Small intestine (tissue), 7 donors: ENCODE measurements around the gene CHST11. TPM values are rescaled to one million over a fixed set of nuclear protein-coding genes. Genes with fewer than 3 reads are reported as not detected.
"Not testable (repeated sequence)": the region's sequence is repeated elsewhere in the genome, so short reads cannot be mapped to it uniquely, and the experiment has no call there.

Source experiments
- DNase-seq, 2 donors: peaks; one replicate each; pipeline versions ENCODE4 v3.0.0 to v3.0.0-alpha.2; 2013
- FAIRE-seq: peaks from 2 replicates; lab custom pipeline; 2012; peaks lifted over from hg19 to GRCh38; lab: Jason Lieb, UNC
- H3K27ac ChIP-seq, 3 donors: one replicate each; pipeline ENCODE4 v1.5.1; 2013; ENCODE audit warnings: low read length in 2 of 3, mild to moderate bottlenecking in 2 of 3, control low read depth in 1 of 3, inconsistent platforms in 1 of 3, low read depth in 1 of 3, moderate library complexity in 1 of 3
- H3K27me3 ChIP-seq, 3 donors: one replicate each; pipeline ENCODE4 v1.6.1; 2013; ENCODE audit warnings: low read length in 3 of 3, inconsistent platforms in 1 of 3; ENCODE audit not compliant: control insufficient read depth in 3 of 3, insufficient read depth in 3 of 3
- H3K36me3 ChIP-seq, 3 donors: one replicate each; pipeline ENCODE4 v1.6.1; 2013; ENCODE audit warnings: low read length in 3 of 3, inconsistent platforms in 1 of 3, low read depth in 1 of 3, mild to moderate bottlenecking in 1 of 3, moderate library complexity in 1 of 3; ENCODE audit not compliant: control insufficient read depth in 3 of 3, insufficient read depth in 2 of 3
- H3K4me1 ChIP-seq, 3 donors: one replicate each; pipeline ENCODE4 v1.6.1; 2013; ENCODE audit warnings: low read length in 2 of 3, inconsistent platforms in 1 of 3, low read depth in 1 of 3, mild to moderate bottlenecking in 1 of 3, moderate library complexity in 1 of 3; ENCODE audit not compliant: control insufficient read depth in 3 of 3, insufficient read depth in 2 of 3
- H3K4me3 ChIP-seq, 3 donors: one replicate each; pipeline ENCODE4 v1.5.1; 2013; ENCODE audit warnings: low read length in 3 of 3, control low read depth in 1 of 3, inconsistent platforms in 1 of 3, low read depth in 1 of 3, mild to moderate bottlenecking in 1 of 3, moderate library complexity in 1 of 3
- H3K9me3 ChIP-seq, 2 donors: one replicate each; pipeline ENCODE4 v1.6.1; 2013; ENCODE audit warnings: low read depth in 1 of 2, low read length in 1 of 2; ENCODE audit not compliant: control insufficient read depth in 2 of 2, insufficient read depth in 1 of 2
- WGBS, 3 donors: extraction: QIAGEN DNeasy Blood & Tissue Kit; methylation state at CpG; one replicate each; pipeline ENCODE4 v1.1.7; 2013; 5-methylcytosine and 5-hydroxymethylcytosine counted together
- polyA plus RNA-seq, 4 donors: library from polyadenylated mRNA; stranded (reverse) in 3 of 4; unstranded in 1 of 4; fragments of 200-250 nt in 3 of 4; fragments of 120-200 nt in 1 of 4; gene quantifications; one replicate each; pipeline versions ENCODE4 v1.2.1 to v1.2.3, GENCODE V29; 2013
- donor health status: healthy with polysubstance abuse.
- donor health status: control.
- donor health status: control.
- donor health status: Bipolar disorder and iron deficiency.
- donor health status: healthy.

CHST11 gene
- polyA plus RNA-seq, 4 donors = 0.89 to 3.0 (median 2.0) TPM

DNA sequence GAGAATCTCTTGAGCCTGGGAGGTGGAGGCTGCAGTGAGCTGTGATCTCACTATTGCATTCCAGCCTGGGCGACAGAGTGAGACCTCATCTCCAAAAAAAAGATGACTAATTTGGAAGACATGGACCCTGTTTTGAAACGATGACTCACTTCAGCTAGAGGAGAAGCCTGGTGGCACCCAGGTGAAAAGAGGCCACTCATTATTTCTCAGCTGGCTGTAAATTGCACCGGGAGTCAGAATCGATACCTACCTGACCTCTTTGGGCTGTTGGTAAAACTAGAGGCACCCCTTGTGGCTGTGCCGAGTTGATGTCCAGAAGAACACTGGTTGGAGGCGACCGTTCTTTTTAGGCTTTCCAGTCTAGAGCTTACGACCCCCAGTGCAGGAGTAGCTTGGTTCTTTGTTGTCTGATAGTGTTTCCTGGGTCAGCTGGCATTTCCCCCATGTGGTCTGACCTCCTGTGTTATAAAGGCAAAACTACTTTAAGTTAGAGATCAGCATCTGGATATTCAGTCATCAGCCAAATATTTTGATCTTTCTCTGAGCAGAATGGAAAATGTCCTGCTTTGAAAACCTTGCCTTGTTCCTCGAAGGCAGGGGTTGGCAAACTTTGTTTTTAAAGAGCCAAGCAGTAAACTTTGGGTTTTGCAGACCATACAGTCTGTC, 93.2 kb downstream of the CHST11 start:
- Histone ChIP-seq H3K4me1 (no peaks in the 10 kb centered on the region), H3K36me3 (no peaks in the 10 kb centered on the region), H3K9me3 (peaks cover 0 to 11% of the 10 kb centered on the region in 2 donors), H3K27me3 (no peaks in the 10 kb centered on the region), H3K4me3 (no peak overlapping the region), H3K27ac (no peak overlapping the region)
- FAIRE-seq (no peak), DNase-seq (no peak)
- WGBS, 3 donors = 77 to 82% (median 81%) methylated on average over 9 of the region's 9 CpGs

- no peak overlapping the region for H3K4me3 ChIP-seq
- peaks cover 0 to 11% of the 10 kb centered on the region in 2 donors for H3K9me3 ChIP-seq
- H3K4me1 ChIP-seq = no peaks in the 10 kb centered on the region
- DNase-seq (no peak), FAIRE-seq (no peak)
- H3K27me3 ChIP-seq = no peaks in the 10 kb centered on the region
- H3K27ac ChIP-seq = no peak overlapping the region
- H3K36me3 ChIP-seq = no peaks in the 10 kb centered on the region
- WGBS, 3 donors = 81 to 87% (median 83%) methylated on average over 14 of the region's 14 CpGs
Measured at GRCh38 chr12:104551313-104551931, 94.7 kb downstream of the CHST11 start.

- no peaks in the 10 kb centered on the region for H3K27me3 ChIP-seq
- DNase-seq = no peak
- H3K4me1 ChIP-seq = no peaks in the 10 kb centered on the region
- H3K9me3 ChIP-seq = peaks cover 0 to 11% of the 10 kb centered on the region in 2 donors
- no peak overlapping the region for H3K27ac ChIP-seq
- no peak for FAIRE-seq
- H3K4me3 ChIP-seq = no peak overlapping the region
- H3K36me3 ChIP-seq = no peaks in the 10 kb centered on the region
- WGBS, 3 donors = 80 to 92% (median 90%) methylated on average over 4 of the region's 4 CpGs
Measured at GRCh38 chr12:104553421-104553820, 96.7 kb downstream of the CHST11 start.

DNA sequence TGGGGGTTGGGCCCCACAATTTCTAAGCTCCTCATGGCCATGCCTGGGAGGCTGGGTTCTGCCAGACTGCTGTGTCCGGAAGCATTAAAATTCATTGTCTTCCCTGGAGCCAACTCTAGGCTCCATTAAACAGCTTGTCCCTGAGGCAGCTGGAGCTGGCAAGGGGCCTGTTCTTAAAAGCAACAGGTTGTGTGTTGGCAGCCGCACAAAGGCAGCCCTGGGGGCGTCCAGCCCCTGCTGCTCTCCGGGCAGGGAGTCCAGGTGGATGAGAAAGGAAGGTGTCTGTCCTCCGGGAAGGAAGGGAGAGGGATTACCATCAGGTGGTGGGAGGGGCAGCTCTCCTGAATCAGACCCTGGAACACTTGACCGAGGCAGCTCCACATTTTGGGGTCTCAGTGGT, 98.9 kb downstream of the CHST11 start:
- no peak for FAIRE-seq

DNA sequence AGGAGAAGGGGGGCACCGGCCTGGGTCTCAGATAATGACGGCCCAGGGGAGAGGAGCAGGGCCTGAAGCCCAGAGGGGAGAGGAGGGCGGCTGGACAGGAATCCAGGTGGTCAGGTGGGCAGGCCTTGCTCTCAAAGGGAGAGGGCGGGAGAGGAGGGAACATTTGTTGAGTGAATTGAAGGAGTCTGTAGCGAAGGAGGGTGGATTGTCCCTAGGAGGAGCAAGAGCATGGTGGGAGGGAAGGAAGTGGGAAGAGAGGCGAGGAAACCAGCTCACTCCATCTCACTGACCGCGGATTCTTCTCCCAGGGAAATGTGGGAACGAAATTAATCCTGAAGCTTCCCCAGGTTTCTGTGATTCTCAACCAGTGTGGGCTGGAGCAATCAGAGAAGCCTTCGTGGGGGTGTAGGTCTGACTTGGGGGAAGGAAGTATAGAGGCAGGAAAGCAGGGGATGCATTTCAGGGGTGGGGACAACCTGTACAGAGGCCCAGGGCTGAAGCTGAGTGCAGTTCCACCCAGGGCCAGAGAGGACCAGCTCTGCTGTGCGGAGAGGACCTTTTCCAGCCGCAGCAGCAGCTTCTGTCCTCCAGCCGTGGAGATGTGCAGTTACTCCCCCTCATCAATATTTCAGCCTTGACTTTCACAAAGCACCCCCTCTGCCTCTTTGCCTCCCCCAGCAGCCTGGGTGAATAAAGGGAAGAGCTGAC, 100.9 kb downstream of the CHST11 start:
- Histone ChIP-seq H3K9me3 (peaks cover 0 to 11% of the 10 kb centered on the region in 2 donors), H3K4me3 (no peak overlapping the region), H3K36me3 (no peaks in the 10 kb centered on the region), H3K27me3 (no peaks in the 10 kb centered on the region), H3K4me1 (no peaks in the 10 kb centered on the region), H3K27ac (no peak overlapping the region)
- no peak for FAIRE-seq
- no peak for DNase-seq
- WGBS, 3 donors = 84 to 88% (median 88%) methylated on average over 13 of the region's 13 CpGs

More for the DNA sequence above, 98.9 kb downstream of the CHST11 start:
- WGBS, 3 donors = 43 to 64% (median 61%) methylated on average over 6 of the region's 6 CpGs
- no peak for DNase-seq
- H3K9me3 ChIP-seq = peaks cover 0 to 11% of the 10 kb centered on the region in 2 donors
- no peaks in the 10 kb centered on the region for H3K4me1 ChIP-seq
- no peaks in the 10 kb centered on the region for H3K27me3 ChIP-seq
- H3K36me3 ChIP-seq = no peaks in the 10 kb centered on the region
- H3K4me3 ChIP-seq = no peak overlapping the region
- no peak overlapping the region for H3K27ac ChIP-seq

- Histone ChIP-seq H3K4me1 (no peaks in the 10 kb centered on the region), H3K27me3 (no peaks in the 10 kb centered on the region), H3K27ac (no peak overlapping the region), H3K36me3 (no peaks in the 10 kb centered on the region), H3K4me3 (no peak overlapping the region), H3K9me3 (no peaks in the 10 kb centered on the region)
- FAIRE-seq (no peak), DNase-seq (no peak)
- 80 to 91% (median 86%) methylated on average over 5 of the region's 5 CpGs for WGBS, 3 donors
Measured at GRCh38 chr12:104560881-104561280, 104.1 kb downstream of the CHST11 start.

GRCh38 chr12:104562763-104563162, 106.0 kb downstream of the CHST11 start:
- no peak for DNase-seq
- Histone ChIP-seq H3K4me3 (no peak overlapping the region), H3K4me1 (no peaks in the 10 kb centered on the region), H3K27me3 (no peaks in the 10 kb centered on the region), H3K36me3 (no peaks in the 10 kb centered on the region), H3K9me3 (peaks cover 0 to 2% of the 10 kb centered on the region in 2 donors), H3K27ac (no peak overlapping the region)
- WGBS, 3 donors = 96 to 97% (median 96%) methylated on average over 4 of the region's 4 CpGs
- no peak for FAIRE-seq

- not testable (repeated sequence) for H3K4me3 ChIP-seq, H3K36me3 ChIP-seq, FAIRE-seq, H3K4me1 ChIP-seq, H3K9me3 ChIP-seq, H3K27ac ChIP-seq, DNase-seq, H3K27me3 ChIP-seq
- WGBS, 3 donors = 86 to 98% (median 95%) methylated on average over 3 of the region's 3 CpGs
Measured at GRCh38 chr12:104564662-104565061, 107.9 kb downstream of the CHST11 start.
